Measurements from ENCODE around the gene LYPD5.

Gene LYPD5

DNA sequence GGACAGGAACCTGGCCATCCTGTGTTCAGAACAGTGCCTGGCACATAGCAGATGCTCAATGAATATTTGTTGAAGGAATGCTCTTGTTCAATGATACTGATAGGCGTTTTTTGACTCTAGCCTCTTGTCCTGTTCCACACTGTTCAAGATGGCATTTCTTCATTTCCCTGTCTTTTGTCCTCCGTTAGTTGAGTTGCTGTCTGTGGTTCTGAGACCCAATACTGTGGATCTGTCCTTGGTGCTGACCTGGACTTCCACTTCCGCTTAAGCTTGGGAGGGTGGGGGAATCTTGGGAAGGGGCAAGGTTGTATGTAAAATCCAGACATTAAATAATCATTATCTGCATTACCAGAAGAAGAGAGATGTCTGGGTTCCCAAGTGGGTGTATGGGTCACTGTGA lies 13.2 kb downstream of the LYPD5 start:
- no peaks in the 10 kb centered on the region for H3K9me3 ChIP-seq
- TF ChIP-seq, protein P1, sequence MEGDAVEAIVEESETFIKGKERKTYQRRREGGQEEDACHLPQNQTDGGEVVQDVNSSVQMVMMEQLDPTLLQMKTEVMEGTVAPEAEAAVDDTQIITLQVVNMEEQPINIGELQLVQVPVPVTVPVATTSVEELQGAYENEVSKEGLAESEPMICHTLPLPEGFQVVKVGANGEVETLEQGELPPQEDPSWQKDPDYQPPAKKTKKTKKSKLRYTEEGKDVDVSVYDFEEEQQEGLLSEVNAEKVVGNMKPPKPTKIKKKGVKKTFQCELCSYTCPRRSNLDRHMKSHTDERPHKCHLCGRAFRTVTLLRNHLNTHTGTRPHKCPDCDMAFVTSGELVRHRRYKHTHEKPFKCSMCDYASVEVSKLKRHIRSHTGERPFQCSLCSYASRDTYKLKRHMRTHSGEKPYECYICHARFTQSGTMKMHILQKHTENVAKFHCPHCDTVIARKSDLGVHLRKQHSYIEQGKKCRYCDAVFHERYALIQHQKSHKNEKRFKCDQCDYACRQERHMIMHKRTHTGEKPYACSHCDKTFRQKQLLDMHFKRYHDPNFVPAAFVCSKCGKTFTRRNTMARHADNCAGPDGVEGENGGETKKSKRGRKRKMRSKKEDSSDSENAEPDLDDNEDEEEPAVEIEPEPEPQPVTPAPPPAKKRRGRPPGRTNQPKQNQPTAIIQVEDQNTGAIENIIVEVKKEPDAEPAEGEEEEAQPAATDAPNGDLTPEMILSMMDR (IDR thresholded peaks at IDR 0.05): no peak
- H3K27ac ChIP-seq: no peak overlapping the region
- H3K4me1 ChIP-seq: peaks cover 0 to 15% (median 7%) of the 10 kb centered on the region in 4 donors
- intact Hi-C loops (cut with DNase I; ENCODE audit: low total_unique reads): no loop called here
- DNase-seq: no peak
- no peaks in the 10 kb centered on the region for H3K36me3 ChIP-seq
- no peak overlapping the region for H3K4me3 ChIP-seq
- H3K27me3 ChIP-seq: peaks cover 0 to 3% of the 10 kb centered on the region in 2 donors

GRCh38 chr19:43786665-43787064 lies 15.6 kb downstream of the LYPD5 start:
- intact Hi-C loops (cut with DNase I; ENCODE audit: low total_unique reads): no loop called here
- Histone ChIP-seq H3K27ac (no peak overlapping the region), H3K4me1 (peaks cover 0 to 21% (median 7%) of the 10 kb centered on the region in 4 donors), H3K36me3 (no peaks in the 10 kb centered on the region), H3K27me3 (peaks cover 0 to 14% of the 10 kb centered on the region in 2 donors), H3K4me3 (no peak overlapping the region), H3K9me3 (no peaks in the 10 kb centered on the region)
- TF ChIP-seq, protein P1 (IDR thresholded peaks at IDR 0.05): no peak
- no peak for DNase-seq

DNA sequence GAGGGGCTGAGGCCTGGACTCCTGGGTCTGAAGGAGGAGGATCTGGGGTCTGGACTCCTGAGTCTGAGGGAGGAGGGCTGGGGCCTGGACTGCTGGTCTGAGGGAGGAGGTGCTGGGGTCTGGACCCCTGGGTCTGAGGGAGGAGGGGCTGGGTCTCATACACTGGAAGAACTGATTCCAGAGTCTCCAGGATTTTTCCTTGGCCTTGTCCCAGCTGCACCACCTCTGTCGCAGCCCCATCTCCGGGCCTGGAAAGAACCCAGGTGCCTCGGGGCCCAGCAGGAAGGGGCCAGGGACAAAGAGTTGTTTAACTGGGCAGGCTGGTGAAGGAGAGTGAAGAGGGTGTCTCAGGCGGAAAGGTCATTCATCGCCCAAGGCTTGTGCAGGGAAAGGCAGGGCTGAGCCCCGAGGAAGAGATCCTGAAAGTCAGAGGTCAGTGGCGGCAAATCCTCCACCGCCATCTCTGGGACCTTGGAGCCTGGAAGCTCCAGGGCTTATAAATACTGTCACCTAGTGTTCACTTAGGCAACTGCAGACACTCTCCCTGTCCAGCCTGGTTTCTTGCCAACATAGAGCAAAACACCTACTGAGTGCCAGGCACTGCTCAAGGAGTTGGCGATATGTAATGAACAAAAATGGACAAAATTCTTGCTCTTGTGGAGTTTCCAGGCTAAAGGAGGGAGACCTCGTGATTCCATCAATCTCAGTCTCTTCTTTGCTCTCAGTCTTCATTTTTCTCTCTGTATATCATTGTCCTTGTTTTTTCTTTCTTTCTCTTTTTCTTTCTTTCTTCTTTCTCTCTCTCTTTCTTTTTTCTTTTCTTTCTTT lies 17.1 kb downstream of the LYPD5 start:
- H3K4me1 ChIP-seq: peaks cover 0 to 29% (median 7%) of the 10 kb centered on the region in 4 donors
- H3K36me3 ChIP-seq: no peaks in the 10 kb centered on the region
- TF ChIP-seq, protein P1 (IDR thresholded peaks at IDR 0.05): peak; percentile 92 to 99
- H3K27me3 ChIP-seq: peaks cover 0 to 24% of the 10 kb centered on the region in 2 donors
- no peak overlapping the region for H3K4me3 ChIP-seq
- no peaks in the 10 kb centered on the region for H3K9me3 ChIP-seq
- no peak overlapping the region for H3K27ac ChIP-seq
- intact Hi-C loops (cut with DNase I; ENCODE audit: low total_unique reads): loop anchor here (2.0 kb wide), 1 partner anchor 40 kb away; no protein-coding TSS in a partner anchor
- DNase-seq: peak in 1 of 2 donors; percentile 67

DNA sequence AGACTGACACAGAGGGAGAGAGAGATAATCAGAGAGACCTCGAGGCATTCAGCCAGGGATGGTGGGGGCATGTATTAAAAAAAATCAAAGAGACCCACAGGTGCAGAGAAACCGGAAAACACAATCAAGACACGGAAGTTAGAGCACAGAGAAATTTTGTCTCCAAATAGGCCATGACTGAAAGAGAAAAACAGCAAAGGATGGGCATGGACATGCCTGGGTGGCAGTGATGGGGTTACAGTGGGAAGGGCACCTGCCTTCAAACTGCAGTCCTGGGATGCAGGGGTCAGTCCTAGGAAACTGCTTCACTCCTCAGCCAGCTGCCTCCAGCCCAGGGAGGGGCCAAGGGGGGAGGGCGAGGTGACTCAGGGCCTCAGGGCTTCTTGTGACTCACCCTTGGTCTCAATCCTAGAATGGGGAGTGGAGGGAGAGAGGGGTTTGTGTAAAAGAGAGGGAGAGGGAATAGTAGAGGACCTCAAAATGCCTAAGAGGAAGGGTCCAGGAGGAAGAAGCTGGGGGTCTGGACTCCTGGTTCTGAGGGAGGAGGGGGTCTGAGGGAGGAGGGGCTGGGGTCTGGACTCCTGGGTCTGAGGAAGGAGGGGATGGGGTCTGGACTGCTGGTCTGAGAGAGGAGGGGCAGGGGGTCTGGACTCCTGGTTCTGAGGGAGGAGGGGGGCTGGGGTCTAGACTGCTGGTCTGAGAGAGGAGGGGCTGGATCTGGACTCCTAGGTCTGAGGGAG lies 17.8 kb downstream of the LYPD5 start:
- peaks cover 0 to 29% of the 10 kb centered on the region in 2 donors for H3K27me3 ChIP-seq
- TF ChIP-seq, protein P1 (IDR thresholded peaks at IDR 0.05): no peak
- H3K4me1 ChIP-seq: peaks cover 0 to 31% (median 7%) of the 10 kb centered on the region in 4 donors
- no peak overlapping the region for H3K4me3 ChIP-seq
- H3K36me3 ChIP-seq: no peaks in the 10 kb centered on the region
- no peaks in the 10 kb centered on the region for H3K9me3 ChIP-seq
- DNase-seq: peak in 1 of 2 donors; percentile 70
- intact Hi-C loops (cut with DNase I; ENCODE audit: low total_unique reads): loop anchor here (2.0 kb wide), 1 partner anchor 40 kb away; no protein-coding TSS in a partner anchor
- no peak overlapping the region for H3K27ac ChIP-seq

DNA sequence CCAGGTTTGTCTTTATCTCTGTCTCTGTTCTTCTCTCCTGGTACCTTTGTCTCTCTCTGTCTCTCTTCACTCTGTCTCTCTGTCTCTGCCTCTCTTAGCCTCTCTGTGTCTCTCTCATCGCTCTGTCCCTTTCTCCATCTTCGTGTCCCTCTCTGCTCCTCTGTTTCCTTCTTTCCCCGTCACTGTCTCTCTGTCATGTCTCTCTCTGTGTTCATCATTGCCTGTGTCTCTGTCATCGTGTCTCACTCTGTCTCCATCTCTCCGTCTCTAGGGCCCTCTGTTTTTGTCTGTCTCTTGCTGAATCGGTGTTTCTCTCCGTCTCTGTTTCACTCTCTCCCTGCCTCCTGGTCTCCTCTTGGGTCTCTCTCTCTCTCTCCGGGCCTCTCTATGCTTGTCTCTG lies 18.6 kb downstream of the LYPD5 start:
- Histone ChIP-seq H3K4me3 (no peak overlapping the region), H3K4me1 (peaks cover 0 to 31% (median 7%) of the 10 kb centered on the region in 4 donors), H3K27ac (no peak overlapping the region), H3K36me3 (no peaks in the 10 kb centered on the region), H3K27me3 (peaks cover 0 to 35% of the 10 kb centered on the region in 2 donors), H3K9me3 (no peaks in the 10 kb centered on the region)
- intact Hi-C loops (cut with DNase I; ENCODE audit: low total_unique reads): loop anchor here (2.0 kb wide), 1 partner anchor 39 kb away; no protein-coding TSS in a partner anchor
- TF ChIP-seq, protein P1 (IDR thresholded peaks at IDR 0.05): no peak
- no peak for DNase-seq

All from tibial artery (tissue), 4 donors.